Skeletal muscle cell (primary cell): ENCODE data around the gene ADGRV1.
"Not testable (repeated sequence)": the region's sequence is repeated elsewhere in the genome, so short reads cannot be mapped to it uniquely, and the experiment has no call there.

Experiments used
- DNase-seq: peaks from one replicate; pipeline ENCODE4 v3.0.0-alpha.2; 2010; ENCODE audit warnings: low read depth
- H3K4me3 ChIP-seq: 2 replicates; pipeline ENCODE4 v1.5.1; 2011; ENCODE audit warnings: low read depth, mild to moderate bottlenecking, control low read depth, low read length, moderate library complexity

ADGRV1 gene

DNA sequence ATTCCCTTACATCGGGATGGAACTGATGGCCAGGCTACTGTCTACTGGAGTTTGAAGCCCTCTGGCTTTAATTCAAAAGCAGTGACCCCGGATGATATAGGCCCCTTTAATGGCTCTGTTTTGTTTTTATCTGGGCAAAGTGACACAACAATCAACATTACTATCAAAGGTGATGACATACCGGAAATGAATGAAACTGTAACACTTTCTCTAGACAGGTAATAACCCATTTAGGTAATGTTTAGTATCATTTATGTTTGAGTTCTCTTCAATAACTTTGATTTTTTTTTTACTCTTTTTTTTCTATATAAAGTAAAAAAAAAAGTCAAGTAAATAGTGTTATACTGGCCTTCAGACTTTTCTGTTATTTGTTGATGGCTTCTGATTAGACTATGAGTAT is 79.1 kb downstream of the ADGRV1 start:
- no peak overlapping the region for H3K4me3 ChIP-seq
- DNase-seq = no peak

DNA sequence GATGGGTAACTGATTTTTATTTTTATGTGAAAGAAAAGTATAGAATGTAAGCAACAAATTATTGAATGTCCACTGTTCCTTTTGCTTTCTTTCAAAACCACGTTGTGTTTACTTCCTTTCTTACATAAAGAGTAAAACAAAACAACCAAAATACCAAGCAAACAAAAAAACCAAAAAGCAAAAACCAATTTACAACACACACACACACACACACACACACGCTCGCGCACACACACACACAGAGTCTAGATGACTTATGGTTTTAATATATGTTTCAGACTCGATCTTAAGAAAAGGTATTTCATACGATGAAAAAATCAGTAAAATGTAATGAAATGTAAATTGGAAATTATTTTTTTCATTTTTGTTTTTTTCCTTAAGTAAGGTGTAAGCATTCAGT is 80.3 kb downstream of the ADGRV1 start:
- no peak for DNase-seq
- no peak overlapping the region for H3K4me3 ChIP-seq

DNA sequence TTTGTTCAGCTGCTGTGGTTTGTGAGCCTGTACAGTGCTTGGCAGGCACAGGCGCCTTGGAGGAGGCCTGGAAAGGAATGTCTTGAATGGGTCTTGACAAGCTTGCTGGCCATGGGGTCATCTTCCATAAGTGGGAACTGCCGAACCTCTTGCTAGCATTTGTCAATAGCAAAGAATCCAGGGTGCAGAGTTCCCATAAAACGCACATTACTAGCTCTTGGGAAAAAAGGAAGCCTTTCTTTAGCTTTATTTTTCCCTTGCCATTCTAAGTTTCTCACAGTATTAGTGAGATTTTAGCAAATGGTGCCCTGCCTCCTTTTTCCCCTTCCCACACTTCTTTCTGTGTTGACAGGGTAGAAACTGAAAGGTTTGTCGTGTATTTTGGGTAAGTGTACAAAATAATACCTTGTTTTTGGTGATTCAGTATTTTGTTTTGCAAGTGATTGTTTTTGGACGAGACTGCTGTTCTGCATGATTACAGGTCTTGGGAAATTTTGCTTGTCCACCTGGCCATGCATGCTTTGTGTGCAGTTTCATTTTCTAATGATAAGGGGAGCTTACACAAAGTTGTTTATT is 82.0 kb downstream of the ADGRV1 start:
- DNase-seq = peak; percentile 13
- H3K4me3 ChIP-seq = no peak overlapping the region

DNA sequence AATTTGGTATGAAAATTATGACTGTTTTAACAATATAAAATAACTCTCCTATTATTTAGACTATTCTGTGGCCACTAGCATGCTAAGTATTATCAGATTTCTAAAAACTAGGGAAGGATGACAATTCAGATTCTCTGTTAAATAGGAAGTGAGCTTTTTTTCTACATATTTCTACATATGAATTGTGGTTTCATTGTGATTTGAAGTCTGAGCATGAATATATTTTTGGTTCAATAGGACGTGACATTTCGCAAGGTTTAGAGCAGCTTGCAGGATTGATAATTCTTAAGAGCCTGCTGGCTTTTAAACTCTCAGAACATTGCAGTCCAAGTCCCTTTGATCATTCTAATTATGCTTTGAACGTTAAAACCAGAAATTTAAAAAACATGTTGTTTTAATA is 82.9 kb downstream of the ADGRV1 start:
- no peak overlapping the region for H3K4me3 ChIP-seq
- no peak for DNase-seq

DNA sequence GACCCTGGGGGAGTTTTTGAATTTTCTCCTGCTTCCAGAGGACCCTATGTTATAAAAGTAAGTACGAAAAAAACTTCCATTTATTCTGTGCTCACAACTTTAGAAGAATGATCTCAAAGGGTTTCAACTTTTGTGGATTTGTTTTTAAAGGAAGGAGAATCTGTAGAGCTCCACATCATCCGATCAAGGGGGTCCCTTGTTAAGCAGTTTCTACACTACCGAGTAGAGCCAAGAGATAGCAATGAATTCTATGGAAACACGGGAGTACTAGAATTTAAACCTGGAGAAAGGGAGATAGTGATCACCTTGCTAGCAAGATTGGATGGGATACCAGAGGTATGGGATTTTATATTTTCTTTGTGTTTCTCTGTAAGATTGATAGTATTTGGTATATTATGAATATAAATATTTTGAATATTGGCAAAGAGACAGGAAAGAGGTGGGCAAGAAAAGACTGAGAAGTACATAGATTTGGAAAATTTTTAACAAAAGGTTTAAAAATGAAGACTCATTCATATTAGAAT is 84.2 kb downstream of the ADGRV1 start:
- DNase-seq = no peak
- H3K4me3 ChIP-seq = no peak overlapping the region

DNA sequence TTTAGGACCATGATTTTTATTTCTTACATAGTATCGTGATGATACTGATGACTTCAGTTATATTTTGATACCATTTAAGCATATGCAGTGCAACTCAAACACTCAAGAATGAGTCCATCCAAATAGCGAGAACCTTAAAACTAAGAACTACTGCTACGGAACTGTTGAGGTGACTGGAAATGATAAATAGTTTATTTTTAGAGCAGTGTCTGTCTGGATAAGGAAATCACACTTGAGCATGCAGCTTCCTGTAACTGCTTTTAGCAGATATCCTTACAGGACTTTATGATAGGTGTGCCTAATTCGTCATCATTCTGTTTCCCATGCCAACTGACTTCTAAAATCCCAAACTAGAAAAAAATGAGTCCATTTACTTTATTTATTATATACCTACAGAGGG is 85.5 kb downstream of the ADGRV1 start:
- no peak for DNase-seq

DNA sequence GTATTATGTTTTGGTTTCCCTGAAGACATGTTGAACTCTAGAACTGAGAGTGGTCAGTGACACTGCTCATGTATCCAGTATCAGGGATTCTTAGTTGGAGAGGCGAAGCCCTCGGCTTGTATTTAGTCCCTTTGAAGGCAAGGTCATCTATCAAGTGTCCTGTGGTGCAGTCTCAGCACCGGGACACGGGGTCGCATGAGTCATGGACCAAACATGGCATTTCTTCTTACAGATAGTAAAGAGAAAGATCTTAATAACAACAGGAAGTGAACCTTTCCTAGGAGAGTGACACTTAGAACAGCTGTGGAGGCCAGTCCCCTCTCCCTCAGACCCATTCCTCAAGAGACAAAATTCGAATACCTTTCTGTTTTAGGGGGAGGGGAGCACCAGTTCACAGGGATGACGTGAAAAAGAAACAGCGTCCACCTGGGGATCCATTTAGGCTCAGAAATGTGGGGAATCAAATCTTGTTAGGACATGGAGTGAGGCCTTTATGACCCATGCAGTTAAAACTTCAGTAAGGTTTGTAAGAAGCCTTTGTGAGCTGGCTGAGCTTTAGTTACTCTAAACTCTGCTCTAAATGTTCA is 86.5 kb downstream of the ADGRV1 start:
- no peak for DNase-seq
- H3K4me3 ChIP-seq = no peak overlapping the region

More for the DNA sequence above, 85.5 kb downstream of the ADGRV1 start:
- H3K4me3 ChIP-seq = no peak overlapping the region

DNA sequence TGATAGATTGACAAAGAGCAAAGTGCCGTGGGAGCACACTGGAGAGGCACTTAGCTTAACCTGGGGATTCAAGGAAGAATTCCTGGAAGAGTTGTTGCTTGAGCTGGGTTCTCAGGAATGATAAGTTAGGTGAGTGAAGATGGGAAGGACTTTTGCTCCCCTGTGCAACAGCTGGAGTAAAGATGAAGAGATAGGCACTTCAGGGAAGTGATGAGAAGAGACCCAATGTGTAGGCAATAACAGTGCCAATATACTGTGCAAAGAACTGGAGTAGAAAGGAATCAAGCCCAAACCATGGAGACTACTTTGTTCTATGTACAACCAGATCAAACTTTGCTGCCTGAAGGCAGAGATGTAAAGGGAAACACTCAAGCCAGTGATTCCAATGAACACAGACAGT is 92.2 kb downstream of the ADGRV1 start:
- DNase-seq = no peak
- H3K4me3 ChIP-seq = no peak overlapping the region

DNA sequence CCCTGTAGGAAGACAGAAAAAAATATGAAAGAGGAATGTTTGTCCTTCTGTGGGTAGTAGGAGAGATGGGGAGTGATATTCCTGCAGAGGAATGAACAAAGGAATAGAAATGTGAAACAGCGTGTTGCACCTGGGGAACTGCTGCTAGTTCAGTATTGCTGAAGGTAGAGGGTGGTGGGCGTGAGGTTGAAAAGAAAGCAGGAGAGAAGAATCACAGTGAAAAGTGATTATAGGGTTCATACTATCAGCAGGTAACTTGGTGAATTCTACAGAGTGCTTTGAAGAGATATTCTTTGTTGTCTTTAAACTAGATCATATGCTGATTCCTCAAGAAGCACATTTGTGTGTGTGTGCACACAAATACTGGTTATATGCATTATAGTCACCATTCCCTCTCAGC is 95.6 kb downstream of the ADGRV1 start:
- no peak overlapping the region for H3K4me3 ChIP-seq
- no peak for DNase-seq

DNA sequence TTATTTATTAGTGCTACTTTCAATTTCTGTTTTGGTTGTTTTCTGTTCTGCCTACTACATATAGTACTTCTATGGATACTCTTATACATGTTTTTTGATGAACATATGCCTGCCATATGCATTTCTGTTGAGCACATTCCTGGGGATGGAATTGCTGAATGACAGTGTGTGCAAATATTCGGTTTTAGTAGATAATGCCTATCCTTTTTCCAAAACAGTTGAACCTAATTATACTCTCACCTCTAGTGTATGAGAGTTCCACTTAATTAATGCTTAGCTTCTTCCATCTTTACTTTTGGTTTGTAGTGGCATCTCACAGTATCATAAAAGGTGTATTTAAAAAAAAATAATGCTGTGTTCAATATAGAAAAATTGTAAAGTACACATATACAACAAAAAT is 96.8 kb downstream of the ADGRV1 start:
- DNase-seq = no peak
- H3K4me3 ChIP-seq = no peak overlapping the region

DNA sequence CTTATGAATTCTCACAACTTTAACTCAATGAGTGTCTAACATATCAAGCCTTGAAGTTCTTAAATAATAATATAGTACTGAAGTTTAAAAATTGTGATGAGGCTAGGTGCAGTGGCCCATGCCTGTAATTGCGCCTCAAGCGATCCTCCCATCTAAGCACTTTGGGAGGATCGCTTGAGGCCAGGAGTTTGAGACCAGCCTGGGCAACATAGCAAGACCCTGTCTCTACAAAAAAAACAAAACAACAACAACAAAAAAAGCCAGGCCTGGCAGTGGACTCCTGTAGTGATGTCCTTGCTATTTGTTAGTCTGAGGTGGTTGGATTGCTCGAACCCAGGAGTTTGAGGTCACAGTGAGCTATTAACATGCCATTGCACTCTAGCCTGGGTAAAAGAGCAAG is 98.4 kb downstream of the ADGRV1 start:
- no peak for DNase-seq
- H3K4me3 ChIP-seq = no peak overlapping the region

DNA sequence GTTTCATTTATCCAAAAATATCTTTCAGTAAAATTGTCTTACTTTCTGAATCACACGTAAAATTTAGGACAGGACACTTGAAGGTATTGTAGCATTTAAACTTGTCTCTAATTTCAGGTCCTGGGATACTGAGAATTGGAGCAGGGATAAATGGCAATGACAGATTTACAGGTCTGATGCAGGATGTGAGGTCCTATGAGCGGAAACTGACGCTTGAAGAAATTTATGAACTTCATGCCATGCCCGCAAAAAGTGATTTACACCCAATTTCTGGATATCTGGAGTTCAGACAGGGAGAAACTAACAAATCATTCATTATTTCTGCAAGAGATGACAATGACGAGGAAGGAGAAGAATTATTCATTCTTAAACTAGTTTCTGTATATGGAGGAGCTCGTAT is 99.2 kb downstream of the ADGRV1 start:
- no peak for DNase-seq
- H3K4me3 ChIP-seq = no peak overlapping the region

DNA sequence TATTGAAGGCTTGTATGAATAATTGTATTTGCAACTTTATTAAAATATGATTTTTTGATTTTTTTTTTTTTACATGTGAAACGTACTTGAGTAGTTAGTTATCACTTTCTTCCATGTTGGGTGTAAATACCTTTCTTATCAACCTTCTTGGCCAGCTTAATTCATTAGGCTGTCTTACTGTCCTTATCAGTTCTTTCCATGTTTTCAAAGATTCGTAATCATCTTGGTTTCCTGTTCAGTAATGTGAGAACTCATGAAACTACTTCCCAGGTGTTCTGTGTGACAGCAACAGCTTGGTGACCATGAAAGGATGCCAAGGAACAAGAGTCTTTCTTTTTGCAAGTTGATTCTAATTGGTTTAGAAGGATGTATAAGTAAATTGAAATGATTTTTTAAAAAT is 100.0 kb downstream of the ADGRV1 start:
- no peak for DNase-seq
- H3K4me3 ChIP-seq = no peak overlapping the region

DNA sequence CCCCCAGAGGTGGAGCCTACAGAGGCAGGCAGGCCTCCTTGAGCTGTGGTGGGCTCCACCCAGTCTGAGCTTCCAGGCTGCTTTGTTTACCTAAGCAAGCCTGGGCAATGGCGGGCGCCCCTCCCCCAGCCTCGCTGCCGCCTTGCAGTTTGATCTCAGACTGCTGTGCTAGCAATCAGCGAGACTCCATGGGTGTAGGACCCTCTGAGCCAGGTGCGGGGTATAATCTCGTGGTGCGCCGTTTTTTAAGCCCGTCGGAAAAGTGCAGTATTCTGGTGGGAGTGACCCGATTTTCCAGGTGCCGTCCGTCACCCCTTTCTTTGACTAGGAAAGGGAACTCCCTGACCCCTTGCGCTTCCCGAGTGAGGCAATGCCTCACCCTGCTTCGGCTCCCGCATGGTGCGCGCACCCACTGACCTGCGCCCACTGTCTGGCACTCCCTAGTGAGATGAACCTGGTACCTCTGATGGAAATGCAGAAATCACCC is 109.5 kb downstream of the ADGRV1 start:
- H3K4me3 ChIP-seq, DNase-seq: not testable (repeated sequence)

DNA sequence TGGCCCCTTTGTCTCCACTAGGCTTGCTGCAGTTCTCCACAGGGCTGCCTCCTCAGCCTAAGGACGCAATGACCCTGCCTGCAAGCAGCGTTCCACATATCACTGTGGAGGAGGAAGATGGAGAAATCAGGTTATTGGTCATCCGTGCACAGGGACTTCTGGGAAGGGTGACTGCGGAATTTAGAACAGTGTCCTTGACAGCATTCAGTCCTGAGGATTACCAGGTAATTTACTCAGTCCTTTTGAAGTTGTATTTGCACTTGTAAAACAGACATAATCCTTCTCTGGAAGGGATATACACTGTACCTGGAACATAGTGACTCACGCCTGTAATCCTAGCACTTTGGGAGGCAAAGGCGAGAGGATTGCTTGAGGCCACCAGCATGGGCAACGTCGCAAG is 116.6 kb downstream of the ADGRV1 start:
- no peak overlapping the region for H3K4me3 ChIP-seq
- no peak for DNase-seq

DNA sequence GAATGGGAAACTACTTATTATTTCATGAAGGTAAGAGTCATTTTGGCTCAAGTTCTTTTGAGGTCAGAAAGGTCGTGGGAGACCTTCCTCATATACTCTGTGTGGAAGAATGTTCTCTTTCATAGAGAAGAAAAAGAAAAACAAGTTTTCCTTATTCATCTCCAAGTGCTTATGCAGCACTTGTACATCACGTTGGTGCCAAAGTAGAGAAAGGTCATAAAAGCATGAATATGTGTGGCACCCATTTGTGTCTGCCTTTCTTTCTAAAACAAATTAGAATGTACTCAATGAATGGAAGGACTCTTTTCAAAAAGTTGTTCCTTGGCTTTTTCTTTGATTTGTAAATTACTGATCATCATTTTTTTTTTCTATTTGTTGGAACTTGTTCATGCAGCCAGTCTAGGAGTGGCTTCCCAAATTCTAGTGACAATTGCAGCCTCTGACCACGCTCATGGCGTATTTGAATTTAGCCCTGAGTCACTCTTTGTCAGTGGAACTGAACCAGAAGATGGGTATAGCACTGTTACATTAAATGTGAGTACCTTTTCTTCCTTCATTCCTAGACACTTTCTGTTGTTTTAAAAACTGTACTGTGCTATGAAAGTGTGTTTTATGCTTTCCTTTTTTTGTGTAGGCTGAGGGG is 122.4 kb downstream of the ADGRV1 start:
- no peak overlapping the region for H3K4me3 ChIP-seq
- no peak for DNase-seq

DNA sequence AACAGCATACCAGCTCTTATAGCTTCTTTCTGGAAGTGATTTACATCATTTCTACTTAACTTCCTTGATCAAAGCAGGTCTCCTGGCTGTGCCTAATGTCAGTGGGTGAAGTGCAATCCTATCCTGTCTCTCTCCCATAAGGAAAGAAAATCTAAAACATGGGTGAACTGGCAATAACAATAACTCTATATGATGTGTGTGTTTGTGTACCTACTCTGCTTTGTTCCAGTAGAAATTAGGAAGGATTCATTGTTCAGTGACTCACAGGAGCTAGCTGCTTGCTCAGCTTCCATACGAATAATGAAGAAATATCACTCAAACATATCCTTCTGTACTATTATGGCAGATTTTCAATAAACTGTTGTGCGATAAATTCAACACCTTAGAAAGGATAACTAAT is 123.7 kb downstream of the ADGRV1 start:
- no peak for DNase-seq
- H3K4me3 ChIP-seq = no peak overlapping the region

DNA sequence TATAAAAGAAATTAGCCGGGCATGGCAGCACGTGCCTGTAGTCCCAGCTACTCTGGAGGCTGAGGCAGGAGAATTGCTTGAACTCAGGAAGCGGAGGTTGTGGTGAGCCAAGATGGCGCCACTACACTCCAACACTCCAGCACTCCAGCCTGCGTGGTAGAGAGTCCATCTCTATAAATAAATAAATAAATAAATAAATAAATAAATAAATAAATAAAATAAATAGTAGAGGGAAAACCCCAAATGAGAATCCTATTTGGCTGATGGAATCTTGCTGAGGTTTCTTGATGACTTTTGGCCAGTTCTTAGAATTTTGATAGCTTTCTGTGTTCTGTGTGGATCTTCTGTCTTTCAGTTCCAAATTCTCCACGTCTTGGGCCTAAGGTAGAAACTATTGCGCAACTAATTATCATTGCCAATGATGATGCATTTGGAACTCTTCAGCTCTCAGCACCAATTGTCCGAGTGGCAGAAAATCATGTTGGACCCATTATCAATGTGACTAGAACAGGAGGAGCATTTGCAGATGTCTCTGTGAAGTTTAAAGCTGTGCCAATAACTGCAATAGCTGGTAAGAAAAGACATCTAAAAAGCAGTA is 126.9 kb downstream of the ADGRV1 start:
- no peak for DNase-seq
- H3K4me3 ChIP-seq = no peak overlapping the region

DNA sequence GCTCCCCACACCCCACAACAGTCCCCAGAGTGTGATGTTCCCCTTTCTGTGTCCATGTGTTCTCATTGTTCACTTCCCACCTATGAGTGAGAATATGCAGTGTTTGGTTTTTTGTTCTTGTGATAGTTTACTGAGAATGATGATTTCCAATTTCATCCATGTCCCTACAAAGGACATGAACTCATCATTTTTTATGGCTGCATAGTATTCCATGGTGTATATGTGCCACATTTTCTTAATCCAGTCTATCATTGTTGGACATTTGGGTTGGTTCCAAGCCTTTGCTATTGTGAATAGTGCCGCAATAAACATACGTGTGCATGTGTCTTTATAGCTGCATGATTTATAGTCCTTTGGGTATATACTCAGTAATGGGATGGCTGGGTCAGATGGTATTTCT is 127.8 kb downstream of the ADGRV1 start:
- not testable (repeated sequence) for H3K4me3 ChIP-seq, DNase-seq

DNA sequence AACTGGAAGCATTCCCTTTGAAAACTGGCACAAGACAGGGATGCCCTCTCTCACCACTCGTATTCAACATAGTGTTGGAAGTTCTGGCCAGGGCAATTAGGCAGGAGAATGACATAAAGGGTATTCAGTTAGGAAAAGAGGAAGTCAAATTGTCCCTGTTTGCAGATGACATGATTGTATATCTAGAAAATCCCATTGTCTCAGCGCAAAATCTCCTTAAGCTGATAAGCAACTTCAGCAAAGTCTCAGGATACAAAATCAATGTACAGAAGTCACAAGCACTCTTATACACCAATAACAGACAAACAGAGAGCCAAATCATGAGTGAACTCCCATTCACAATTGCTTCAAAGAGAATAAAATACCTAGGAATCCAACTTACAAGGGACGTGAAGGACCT is 128.9 kb downstream of the ADGRV1 start:
- not testable (repeated sequence) for DNase-seq, H3K4me3 ChIP-seq

DNA sequence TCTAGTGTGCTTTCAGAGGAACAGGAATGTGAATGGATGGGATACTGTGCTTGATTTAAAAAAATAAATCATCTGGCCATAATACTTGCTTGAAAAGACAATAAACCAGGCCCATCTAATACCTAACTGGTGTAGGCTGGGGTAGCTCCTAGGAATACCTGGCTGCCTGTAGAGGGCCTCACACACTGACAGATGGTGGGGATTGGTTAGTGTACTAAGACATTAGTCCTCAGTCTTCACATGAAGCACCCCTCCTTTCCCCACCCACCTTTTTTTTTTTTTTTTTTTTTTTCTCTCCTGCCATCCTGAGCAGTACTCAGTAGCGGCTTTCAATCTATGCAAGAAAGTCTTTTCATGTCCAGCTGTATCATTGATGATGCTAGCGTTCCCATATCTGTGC is 130.5 kb downstream of the ADGRV1 start:
- no peak for DNase-seq
- H3K4me3 ChIP-seq = no peak overlapping the region
